ENCODE results near the gene ZFP36L1. TPM values are rescaled to one million over a fixed set of nuclear protein-coding genes. Genes with fewer than 3 reads are reported as not detected.

The ZFP36L1 gene, protein sequence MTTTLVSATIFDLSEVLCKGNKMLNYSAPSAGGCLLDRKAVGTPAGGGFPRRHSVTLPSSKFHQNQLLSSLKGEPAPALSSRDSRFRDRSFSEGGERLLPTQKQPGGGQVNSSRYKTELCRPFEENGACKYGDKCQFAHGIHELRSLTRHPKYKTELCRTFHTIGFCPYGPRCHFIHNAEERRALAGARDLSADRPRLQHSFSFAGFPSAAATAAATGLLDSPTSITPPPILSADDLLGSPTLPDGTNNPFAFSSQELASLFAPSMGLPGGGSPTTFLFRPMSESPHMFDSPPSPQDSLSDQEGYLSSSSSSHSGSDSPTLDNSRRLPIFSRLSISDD
- 37.8 and 46.7 TPM in 2 replicates for total RNA-seq

DNA sequence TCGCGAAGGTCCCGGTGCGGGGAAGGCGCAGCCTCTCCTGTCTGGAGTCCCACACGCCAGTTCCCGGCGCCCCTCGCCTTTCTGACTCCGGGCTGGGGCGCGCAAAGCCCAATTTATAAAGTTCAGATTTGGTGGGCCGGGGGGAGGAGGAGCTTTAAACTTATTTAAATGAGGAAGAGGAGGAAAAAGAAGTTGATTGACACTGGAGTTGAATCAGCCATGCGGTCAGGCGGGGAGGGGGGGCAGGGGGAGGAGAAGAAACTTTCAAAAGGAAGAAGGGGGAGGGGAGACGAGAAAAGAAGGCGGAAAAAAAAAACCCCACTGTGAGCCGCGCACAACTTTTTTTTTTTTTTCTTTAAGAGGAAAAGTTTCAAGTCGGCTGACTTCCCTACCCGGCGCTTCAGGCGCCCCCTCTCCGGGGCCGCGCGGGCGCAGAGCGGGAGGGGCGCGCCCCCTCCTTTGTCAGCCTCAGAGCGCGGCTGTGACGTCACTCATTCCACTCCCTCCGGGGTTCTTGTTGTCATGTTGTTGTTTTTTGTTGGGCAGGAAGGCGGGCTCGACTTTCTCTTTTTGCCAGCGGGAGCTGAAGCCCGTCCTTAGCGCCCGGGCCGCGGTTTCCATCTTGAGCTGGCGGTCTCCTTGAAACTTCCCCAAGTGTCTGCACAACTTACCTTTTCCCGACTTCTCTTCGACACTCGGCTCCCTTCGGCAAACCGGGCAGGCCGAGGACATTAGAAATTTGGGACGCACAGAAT is at the start of gene ZFP36L1:
TSS of gene ZFP36L1 (minus strand) at position 89 of the 755 bp plus-strand sequence. CDS start 129 bp downstream, outside the sequence.

Other genes starting within 250 kb of the ZFP36L1 start
- gene ACTN1, start 186.2 kb upstream of the ZFP36L1 start, total RNA-seq = 120 and 166 TPM in 2 replicates